NCI-H187 (cell line): ENCODE data around the gene APOBR.
"Not testable (repeated sequence)": the region's sequence is repeated elsewhere in the genome, so short reads cannot be mapped to it uniquely, and the experiment has no call there.

Experiments used
- DNase-seq, 2 experiments: peaks; one replicate each; lab custom pipeline; 2025; lab: John Stamatoyannopoulos, UW

The APOBR gene

GRCh38 chr16:28494121-28494851 is at the start of gene APOBR:
Gene APOBR (plus strand): TSS chr16:28494643. CDS start chr16:28494682, 39 bp downstream.
- DNase-seq: no peak

DNA sequence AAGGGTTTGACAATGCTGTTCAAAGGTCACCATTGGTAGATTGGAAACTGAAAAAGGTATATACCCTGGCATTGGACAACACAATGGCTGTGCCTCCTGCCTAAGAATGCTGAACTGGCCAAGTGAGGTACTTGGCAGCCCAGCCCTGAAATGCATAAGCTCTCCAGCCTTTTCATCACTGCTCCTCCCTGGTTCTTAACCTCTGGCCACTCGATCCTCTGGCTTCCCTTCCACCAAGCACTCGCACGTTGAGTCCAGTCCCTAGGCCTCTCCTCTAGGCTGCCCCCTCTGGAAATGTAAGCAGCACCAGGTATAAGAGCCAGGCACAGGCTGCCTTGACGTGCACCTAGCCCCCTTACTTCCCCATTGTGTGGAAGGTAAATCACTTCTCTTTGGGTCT is 48.1 kb upstream of the APOBR start:
- DNase-seq: not testable (repeated sequence)

DNA sequence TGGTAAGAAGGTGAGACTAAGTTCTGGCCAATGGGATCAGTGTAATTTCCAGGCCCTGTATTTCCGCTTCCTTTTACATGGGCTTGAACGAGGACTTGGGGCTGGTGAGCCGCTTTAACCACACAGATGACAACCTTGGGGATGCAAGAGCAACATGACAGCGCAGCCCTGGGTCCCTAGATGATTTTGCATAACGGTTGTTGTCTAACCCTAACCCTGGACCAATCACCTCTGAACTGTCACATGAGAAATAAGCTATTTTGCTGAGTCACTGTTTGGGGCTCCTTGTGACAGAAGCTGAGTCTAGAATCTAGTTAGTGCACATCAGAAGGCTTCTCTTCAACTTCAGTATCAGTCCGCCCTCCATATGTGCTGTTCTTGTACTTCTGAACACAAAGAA is 47.4 kb upstream of the APOBR start:
- not testable (repeated sequence) for DNase-seq

DNA sequence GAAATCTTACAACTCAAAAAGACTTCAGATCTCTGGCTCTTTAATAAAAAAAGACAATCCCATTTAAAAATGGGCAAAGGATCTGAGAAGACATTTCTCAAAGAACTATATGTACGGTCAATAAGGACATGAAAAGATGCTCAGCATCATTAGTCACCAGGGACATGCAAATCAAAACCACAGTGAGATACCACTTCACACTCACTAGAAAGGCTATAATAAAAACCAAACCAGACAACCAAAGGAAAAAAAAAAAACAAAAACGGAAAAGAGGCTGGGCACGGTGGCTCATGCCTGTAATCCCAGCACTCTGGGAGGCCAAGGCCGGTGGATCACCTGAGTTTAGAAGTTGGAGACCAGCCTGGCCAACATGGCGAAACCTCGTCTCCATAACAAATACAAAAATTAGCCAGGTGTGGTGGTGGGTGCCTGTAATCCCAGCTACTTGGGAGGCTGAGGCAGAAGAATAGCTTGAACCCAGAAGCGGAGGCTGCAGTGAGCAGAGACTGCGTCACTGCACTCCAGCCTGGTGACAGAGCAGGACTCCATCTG is 20.7 kb upstream of the APOBR start:
- DNase-seq: no peak

DNA sequence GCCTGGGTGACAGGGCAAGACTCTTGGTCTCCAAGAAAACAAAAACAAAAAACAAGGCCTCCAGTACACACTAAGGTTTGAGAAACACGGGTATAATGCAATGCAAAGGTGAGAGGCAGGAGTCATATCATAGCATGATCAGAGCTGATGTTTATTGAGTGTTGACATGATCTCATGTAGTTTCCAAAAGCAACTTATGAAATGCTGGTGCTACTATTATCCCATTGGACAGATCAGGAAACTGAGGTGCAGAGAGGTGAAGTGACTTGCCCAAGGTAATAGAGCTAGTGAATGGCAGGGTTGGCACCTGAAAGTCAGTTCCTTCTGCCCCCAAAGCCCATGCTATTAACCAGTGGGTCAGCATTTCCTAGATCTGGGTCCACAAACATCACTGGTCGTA is 19.2 kb upstream of the APOBR start:
- no peak for DNase-seq

- DNase-seq: no peak
These were observed 17.0 kb upstream of the APOBR start for GRCh38 chr16:28477311-28477920.

GRCh38 chr16:28478506-28479180 is 15.8 kb upstream of the APOBR start:
- DNase-seq: no peak

DNA sequence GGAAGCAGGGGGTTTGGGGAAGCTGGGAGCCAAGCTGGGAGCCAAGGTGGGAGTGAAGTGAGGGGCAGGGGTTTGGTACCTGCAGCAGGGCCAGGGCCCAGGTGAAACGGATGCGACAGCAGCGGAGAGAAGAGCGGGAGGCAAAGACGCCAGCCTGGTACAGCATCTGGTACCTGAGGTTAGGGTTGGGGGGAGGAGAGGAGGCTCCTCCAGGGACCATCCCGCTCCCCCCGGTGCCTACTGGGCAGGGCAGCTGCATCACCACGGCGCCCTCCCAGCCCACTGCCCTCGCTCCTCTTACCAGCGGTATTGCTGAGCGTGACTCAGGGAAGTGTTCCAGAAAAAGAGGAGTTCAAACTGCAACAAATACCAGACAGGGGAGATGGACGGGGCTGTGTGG is 12.4 kb upstream of the APOBR start:
- no peak for DNase-seq

DNA sequence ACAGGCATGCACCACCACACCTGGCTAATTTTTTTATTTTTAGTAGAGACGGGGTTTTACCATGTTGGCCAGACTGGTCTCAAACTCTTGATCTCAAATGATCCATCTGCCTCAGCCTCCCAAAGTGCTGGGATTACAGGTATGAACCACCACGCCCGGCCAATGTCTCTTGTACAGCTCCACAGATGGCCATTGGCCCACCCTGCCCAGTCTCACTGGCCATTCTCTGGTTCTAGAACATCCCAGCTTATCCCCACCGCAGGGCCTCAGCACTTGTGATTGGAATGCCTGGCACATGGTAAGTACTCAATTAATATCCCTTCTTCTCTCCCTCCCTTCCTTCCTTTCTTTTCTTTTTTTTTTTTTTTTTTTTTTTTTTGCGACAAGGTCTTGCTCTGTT is 11.1 kb upstream of the APOBR start:
- not testable (repeated sequence) for DNase-seq

GRCh38 chr16:28486266-28486665 is 8.2 kb upstream of the APOBR start:
- no peak for DNase-seq

DNA sequence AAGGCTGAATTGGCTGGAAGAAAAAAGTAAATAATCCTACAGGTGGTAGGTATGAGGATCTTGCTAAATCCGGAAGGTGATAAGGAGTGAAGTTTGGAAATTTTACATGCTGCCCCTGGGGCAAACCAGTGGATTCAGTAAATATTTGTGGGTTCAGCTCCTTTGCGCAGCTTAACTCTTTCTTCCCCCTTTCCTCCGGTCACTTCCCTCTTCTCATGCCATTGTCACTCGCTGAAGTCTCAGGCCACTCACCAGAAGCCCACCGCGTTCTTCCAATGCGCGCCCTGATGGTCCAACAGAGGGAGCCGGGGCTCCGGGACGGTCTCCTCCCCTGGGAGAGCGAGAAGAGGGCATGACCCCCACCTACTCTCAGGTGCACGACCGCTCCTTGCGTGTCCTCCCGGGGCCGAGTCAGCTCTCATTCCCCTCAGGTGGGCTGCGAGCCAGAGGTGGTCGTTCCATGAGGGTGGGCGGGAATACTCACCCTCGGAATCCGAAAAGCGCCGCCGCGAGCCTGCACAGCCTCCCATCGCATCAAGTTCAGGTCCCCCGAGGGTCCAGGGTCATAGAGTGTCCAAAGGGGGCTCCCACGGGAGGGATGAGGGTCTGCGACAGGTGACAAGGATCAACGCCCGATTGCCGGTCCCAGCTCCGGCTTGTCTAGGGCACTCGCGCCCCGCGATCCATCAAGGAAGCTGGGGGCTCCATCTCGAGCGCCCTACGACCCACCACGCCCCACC is 3.0 kb upstream of the APOBR start:
- DNase-seq: no peak

- peak; percentile 75 to 91 for DNase-seq
These were observed 2.4 kb upstream of the APOBR start, which contains the start of gene CLN3 for GRCh38 chr16:28491970-28492474. Gene CLN3 (minus strand): TSS chr16:28492074. CDS start chr16:28491759, 315 bp downstream.

DNA sequence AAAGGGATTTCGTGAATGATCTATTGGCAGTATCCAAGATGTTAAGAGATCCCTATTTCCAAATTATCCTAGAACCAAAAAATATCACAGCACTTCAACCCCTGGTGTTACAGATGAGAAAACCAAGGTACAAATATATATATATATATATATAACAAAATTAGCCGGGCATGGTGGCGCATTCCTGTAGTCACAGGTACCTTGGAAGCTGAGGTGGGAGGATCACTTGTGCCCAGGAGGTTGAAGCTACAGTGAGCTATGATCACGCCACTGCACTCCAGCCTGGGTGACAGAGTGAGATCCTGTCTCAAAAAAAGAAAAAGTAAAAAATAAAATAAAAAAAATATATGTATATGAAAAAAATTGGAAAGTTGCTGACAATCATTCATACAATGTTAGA is 1.9 kb upstream of the APOBR start:
- DNase-seq: no peak

DNA sequence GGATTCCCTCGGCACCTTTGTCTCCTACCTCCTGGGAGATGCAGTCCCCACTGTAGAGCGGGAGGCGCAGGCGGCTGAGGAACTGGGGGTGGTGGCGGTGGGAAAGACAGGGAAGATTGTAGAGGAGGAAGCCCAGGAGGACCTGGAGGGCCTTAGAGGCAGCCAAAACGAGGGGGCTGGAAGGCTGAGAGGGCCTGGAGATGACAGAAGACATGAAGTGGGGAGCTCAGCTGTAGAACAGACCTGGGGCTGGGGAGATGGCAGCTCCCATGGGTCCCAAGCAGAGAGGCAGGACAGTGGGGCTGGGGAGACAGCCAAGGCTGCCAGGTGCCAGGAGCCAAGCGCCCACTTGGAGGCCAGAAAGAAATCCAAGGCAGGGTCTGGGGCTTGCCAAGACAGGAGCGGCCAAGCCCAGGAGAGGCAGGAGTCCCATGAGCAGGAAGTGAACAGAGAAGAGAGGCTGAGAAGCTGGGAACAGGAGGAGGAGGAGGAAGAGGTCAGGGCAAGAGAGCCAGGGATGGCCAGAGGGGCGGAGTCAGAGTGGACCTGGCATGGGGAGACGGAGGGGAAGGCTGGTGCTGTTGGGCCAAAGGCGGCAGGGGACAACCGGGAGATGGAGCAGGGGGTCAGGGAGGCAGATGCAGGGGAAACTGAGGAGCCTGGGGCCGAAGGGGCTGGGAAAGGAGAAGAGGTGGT is 803 bp downstream of the APOBR start:
- DNase-seq: no peak

GRCh38 chr16:28495795-28496749 is 1.6 kb downstream of the APOBR start:
- no peak for DNase-seq

- no peak for DNase-seq
These were observed 2.4 kb downstream of the APOBR start for GRCh38 chr16:28496844-28497243.

GRCh38 chr16:28497386-28497785 is 2.9 kb downstream of the APOBR start:
- DNase-seq: no peak

- DNase-seq: no peak
These were observed 3.6 kb downstream of the APOBR start for GRCh38 chr16:28497861-28498599.

DNA sequence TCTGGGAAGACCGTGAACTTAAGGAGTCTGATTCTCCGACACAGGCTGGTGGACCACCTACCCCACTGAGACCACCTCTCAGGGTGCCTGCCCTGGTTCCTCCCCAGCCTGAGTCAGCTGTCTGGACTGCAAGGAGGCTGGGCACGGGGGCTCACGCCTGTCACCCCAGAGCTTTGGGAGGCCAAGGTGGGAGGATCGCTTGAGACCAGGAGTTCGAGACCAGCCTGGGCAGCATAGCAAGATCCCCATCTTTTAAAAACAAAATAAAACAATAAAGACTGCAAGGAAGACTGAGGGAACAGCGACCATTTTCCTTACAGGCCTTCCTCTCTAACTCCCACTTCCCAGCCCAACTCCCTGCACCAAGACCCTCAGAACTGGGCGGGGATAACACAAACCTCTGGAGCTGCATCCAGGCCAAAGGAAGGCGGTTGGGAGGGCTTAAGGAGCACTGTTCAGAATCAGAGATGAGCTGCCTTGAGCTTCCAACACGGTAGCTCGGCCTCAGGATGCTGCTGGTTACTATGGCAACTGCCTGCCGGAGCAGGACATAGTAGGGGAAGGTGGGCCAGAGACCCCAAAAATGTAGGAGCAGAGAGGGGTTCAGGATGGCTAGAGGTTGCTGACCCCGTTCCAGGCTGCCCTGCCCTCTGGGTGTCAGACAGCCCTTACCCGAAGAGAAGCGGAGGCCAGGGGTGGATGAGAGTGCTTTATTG is 4.4 kb downstream of the APOBR start:
- no peak for DNase-seq
